ENCODE results near the gene MACF1.

DNA sequence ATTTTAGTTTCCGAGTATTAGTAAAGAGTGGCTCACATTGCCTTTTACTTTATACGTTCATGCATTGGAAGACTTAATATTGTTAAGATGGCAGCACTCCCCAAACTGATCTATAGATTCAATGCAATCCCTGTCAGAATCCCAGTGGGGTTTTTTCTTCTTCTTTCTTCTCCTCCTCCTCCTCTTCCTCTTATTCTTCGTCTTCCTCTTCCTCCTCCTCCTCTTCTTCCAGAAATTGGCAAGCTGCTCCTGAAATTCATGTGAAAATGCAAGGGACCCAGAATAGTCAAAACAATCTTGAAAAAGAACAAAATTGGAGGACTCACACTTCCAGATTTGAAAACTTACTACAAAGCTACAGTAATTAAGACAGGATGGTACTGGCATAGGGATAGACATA lies 23.2 kb upstream of the MACF1 start:
- TF ChIP-seq, protein P1, sequence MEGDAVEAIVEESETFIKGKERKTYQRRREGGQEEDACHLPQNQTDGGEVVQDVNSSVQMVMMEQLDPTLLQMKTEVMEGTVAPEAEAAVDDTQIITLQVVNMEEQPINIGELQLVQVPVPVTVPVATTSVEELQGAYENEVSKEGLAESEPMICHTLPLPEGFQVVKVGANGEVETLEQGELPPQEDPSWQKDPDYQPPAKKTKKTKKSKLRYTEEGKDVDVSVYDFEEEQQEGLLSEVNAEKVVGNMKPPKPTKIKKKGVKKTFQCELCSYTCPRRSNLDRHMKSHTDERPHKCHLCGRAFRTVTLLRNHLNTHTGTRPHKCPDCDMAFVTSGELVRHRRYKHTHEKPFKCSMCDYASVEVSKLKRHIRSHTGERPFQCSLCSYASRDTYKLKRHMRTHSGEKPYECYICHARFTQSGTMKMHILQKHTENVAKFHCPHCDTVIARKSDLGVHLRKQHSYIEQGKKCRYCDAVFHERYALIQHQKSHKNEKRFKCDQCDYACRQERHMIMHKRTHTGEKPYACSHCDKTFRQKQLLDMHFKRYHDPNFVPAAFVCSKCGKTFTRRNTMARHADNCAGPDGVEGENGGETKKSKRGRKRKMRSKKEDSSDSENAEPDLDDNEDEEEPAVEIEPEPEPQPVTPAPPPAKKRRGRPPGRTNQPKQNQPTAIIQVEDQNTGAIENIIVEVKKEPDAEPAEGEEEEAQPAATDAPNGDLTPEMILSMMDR (IDR thresholded peaks at IDR 0.05 in 8 of 11, conservative IDR thresholded peaks at IDR 0.05 in 3 of 11) = no peak
- no peak for TF ChIP-seq POLR2AphosphoS5 (IDR thresholded peaks at IDR 0.05)

Data from spleen (tissue), 7 donors.